ENCODE measurements around the gene NAA40. TPM values are rescaled to one million over a fixed set of nuclear protein-coding genes. Genes with fewer than 3 reads are reported as not detected.

The NAA40 gene
- total and polyA plus RNA-seq, 2 of the 13 experiments (the other 11 are each of a cell fraction or from before 2014, with no cell fraction given) = 11.1 to 17.9 TPM

DNA sequence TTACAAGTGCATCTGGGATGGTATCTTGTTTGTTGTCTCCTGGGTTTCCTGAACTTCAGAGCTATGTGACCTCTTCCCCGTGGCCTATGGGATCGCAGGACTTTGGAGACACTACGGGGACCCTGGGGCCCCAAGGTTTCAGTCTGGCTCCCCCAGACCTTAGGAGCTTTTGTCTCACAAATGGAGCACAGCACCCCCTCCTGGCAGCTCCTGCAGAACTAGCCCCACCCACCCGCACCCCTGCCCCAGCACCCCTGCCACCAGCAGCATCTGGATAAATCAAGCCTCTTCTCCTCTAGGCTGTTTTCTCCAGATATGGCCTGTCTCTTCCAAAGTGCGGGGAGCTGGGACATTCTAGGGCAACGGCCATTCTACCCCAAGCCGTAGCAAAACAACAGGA lies 32.2 kb upstream of the NAA40 start:
- no peak overlapping the region for H2AFZ ChIP-seq (ENCODE audit: low read length)
- no peak overlapping the region for H3K27ac ChIP-seq (ENCODE audit: extremely low read length, insufficient read depth, low read length)
- ChIA-PET POLR2A (interaction anchor here (0.9 to 1.3 kb wide), 3 partner anchors 11 to 68 kb away, joined by 3 to 5 read pairs (median 3); partner anchors contain the start of genes MARK2 and RCOR2), CTCF (ENCODE audit: low intra/inter-chr PET ratio, low total read pairs) (interaction anchor here (1.7 kb wide), 1 partner anchor 70 kb away, joined by 9 read pairs; no protein-coding TSS in a partner anchor)
- H3K79me2 ChIP-seq (ENCODE audit: insufficient read depth, low read length) = no peaks in the 10 kb centered on the region
- peak; percentile 8; the same call in 1 of the 3 replicates for ATAC-seq
- 95% methylated on average over 7 of the region's 7 CpGs for WGBS (ENCODE audit: low lambda C conversion rate)
- no peaks in the 10 kb centered on the region for H3K9me3 ChIP-seq (ENCODE audit: low read length)
- no peak for FAIRE-seq
- intact Hi-C loops (cut with micrococcal nuclease; ENCODE audit: unreplicated experiment) (loop anchor here (1.0 to 10.0 kb wide), 2 partner anchors 76 to 142 kb away; partner anchors contain the start of gene ZFTA), in situ Hi-C loops (cut with HindIII; ENCODE audit: extremely low pct_ligation_motif_present, low pct_unique_long_range_greater_than_20kb) (no loop called here)
- H3K4me3 ChIP-seq (replicated peaks in 1 of 3; ENCODE audit: insufficient read depth in 1 of 3, low read depth in 2 of 3, low read length in 3 of 3) = no peak overlapping the region
- H3K4me2 ChIP-seq (ENCODE audit: low read depth, low read length) = no peak overlapping the region
- no peak overlapping the region for H3K9ac ChIP-seq (ENCODE audit: insufficient read depth, low read depth, low read length)
- DNase-seq (ENCODE audit: low spot score) = no peak
- TF ChIP-seq ZSCAN25 (CRISPR knock-in tag; IDR thresholded peaks at IDR 0.05) (peak; percentile 96), NCOA2 (CRISPR knock-in tag; IDR thresholded peaks at IDR 0.05) (no peak), STAG1 (CRISPR knock-in tag; IDR thresholded peaks at IDR 0.05) (peak; percentile 36), NCOA5 (CRISPR knock-in tag; IDR thresholded peaks at IDR 0.05) (no peak), YY1 (IDR thresholded peaks at IDR 0.05; ENCODE audit: insufficient read depth, insufficient replicate concordance, low read depth, low read length) (no peak), SMC3 (IDR thresholded peaks at IDR 0.05; ENCODE audit: low read length) (peak; percentile 10; the same call in 1 of the 2 replicates), ZNF383 (CRISPR knock-in tag; IDR thresholded peaks at IDR 0.05; ENCODE audit: borderline replicate concordance) (no peak)
- TF ChIP-seq, protein P1, sequence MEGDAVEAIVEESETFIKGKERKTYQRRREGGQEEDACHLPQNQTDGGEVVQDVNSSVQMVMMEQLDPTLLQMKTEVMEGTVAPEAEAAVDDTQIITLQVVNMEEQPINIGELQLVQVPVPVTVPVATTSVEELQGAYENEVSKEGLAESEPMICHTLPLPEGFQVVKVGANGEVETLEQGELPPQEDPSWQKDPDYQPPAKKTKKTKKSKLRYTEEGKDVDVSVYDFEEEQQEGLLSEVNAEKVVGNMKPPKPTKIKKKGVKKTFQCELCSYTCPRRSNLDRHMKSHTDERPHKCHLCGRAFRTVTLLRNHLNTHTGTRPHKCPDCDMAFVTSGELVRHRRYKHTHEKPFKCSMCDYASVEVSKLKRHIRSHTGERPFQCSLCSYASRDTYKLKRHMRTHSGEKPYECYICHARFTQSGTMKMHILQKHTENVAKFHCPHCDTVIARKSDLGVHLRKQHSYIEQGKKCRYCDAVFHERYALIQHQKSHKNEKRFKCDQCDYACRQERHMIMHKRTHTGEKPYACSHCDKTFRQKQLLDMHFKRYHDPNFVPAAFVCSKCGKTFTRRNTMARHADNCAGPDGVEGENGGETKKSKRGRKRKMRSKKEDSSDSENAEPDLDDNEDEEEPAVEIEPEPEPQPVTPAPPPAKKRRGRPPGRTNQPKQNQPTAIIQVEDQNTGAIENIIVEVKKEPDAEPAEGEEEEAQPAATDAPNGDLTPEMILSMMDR (CRISPR knock-in tag; IDR thresholded peaks at IDR 0.05) = peak; percentile 28; the same call in 1 of the 2 replicates
- no peaks in the 10 kb centered on the region for H3K4me1 ChIP-seq (ENCODE audit: insufficient read depth, low read length)
- no peaks in the 10 kb centered on the region for H4K20me1 ChIP-seq (ENCODE audit: insufficient read depth, low read length)
- H3K36me3 ChIP-seq (replicated peaks in 1 of 2; ENCODE audit: control insufficient read depth in 1 of 2, insufficient read depth in 2 of 2, low read length in 2 of 2) = peaks cover 26 to 49% of the 10 kb centered on the region in 2 experiments
- no TSS peak for BruUV-seq (replicated peaks)
- H3K27me3 ChIP-seq (ENCODE audit: control insufficient read depth in 1 of 2, insufficient read depth in 2 of 2, low read length in 2 of 2) = no peaks in the 10 kb centered on the region
